ENCODE measurements around the gene STK4. TPM values are rescaled to one million over a fixed set of nuclear protein-coding genes. Genes with fewer than 3 reads are reported as not detected.

STK4 gene
- total RNA-seq, 1 experiment from 2014 or later, result 43.0 TPM

DNA sequence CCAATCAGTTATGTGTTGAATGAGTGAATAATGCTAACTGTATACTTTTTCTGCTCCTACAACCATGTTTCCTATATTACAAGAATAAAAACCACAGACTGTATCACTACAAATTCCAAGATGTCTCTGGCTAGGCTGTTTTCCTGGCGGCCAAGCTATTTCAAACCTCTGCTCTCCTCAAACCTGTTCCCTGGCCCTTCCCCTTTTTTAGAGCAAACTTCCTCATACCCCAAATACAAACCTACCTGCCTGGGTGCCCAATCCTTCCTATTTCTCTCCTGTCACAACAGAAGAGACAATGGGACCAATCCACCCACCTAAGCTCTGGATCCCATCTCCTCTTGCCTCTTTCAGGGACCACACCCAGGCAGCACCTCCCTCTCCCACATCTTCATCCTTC lies 13.6 kb upstream of the STK4 start:
- Histone ChIP-seq H4K5ac (ENCODE audit: insufficient read length, low read depth, low read length) (no peak overlapping the region), H3K27me3 (ENCODE audit: insufficient read depth, low read length) (no peaks in the 10 kb centered on the region), H4K20me1 (ENCODE audit: control insufficient read depth, insufficient read depth, insufficient read length) (no peaks in the 10 kb centered on the region), H3K27ac (ENCODE audit: insufficient read length, low read depth, low read length) (no peak overlapping the region), H2AK5ac (ENCODE audit: insufficient read length, low read length) (no peak overlapping the region), H2BK12ac (ENCODE audit: insufficient read length, low read depth, low read length) (no peak overlapping the region), H2BK15ac (ENCODE audit: low read depth, low read length) (no peak overlapping the region), H3K14ac (ENCODE audit: insufficient read depth, low read length) (no peak overlapping the region), H3K79me2 (ENCODE audit: insufficient read depth, low read length) (no peaks in the 10 kb centered on the region), H4K8ac (replicated peaks; ENCODE audit: insufficient read length, low read depth, low read length) (no peak overlapping the region), H3K23ac (ENCODE audit: insufficient read length, low read depth, low read length) (no peak overlapping the region), H3K4me2 (ENCODE audit: insufficient read depth, insufficient read length, low read length) (no peak overlapping the region), H3T11ph (ENCODE audit: low read length) (no peak overlapping the region), H3K9me3 (ENCODE audit: control insufficient read depth, low read depth, low read length) (no peaks in the 10 kb centered on the region), H3K4me1 (ENCODE audit: insufficient read depth, low read length) (no peaks in the 10 kb centered on the region), H3K9ac (ENCODE audit: extremely low read depth, insufficient read length, low read length) (no peak overlapping the region), H2BK120ac (ENCODE audit: low read depth, low read length, poor library complexity, severe bottlenecking) (no peak overlapping the region), H2BK20ac (ENCODE audit: low read depth, low read length, poor library complexity, severe bottlenecking) (no peak overlapping the region), H2AFZ (ENCODE audit: low read length) (no peak overlapping the region), H3K23me2 (ENCODE audit: insufficient read length, low read depth, low read length, poor library complexity, severe bottlenecking) (no peaks in the 10 kb centered on the region), H3K4ac (ENCODE audit: low read depth, low read length) (no peak overlapping the region), H3K79me1 (ENCODE audit: insufficient read depth, low read depth, low read length, poor library complexity, severe bottlenecking) (no peaks in the 10 kb centered on the region), H2BK5ac (ENCODE audit: insufficient read length, low read length) (no peak overlapping the region), H3K18ac (ENCODE audit: insufficient read length, low read depth, low read length) (no peak overlapping the region), H3K56ac (ENCODE audit: insufficient read length, low read depth, low read length) (no peak overlapping the region), H4K91ac (ENCODE audit: insufficient read length, low read depth, low read length) (no peak overlapping the region)
- WGBS (ENCODE audit: extremely low coverage, insufficient read length, low lambda C conversion rate), result no CpG with 5 or more reads among the region's 1 CpG
- H3K27me3 Mint-ChIP-seq (ENCODE audit: low read depth), result no peaks in the 10 kb centered on the region
- no peak overlapping the region for H3K4me3 Mint-ChIP-seq
- H3K9me3 Mint-ChIP-seq, result no peaks in the 10 kb centered on the region
- no peak overlapping the region for H3K27ac Mint-ChIP-seq
- DNase-seq, result no peak
- TF ChIP-seq, protein P1, sequence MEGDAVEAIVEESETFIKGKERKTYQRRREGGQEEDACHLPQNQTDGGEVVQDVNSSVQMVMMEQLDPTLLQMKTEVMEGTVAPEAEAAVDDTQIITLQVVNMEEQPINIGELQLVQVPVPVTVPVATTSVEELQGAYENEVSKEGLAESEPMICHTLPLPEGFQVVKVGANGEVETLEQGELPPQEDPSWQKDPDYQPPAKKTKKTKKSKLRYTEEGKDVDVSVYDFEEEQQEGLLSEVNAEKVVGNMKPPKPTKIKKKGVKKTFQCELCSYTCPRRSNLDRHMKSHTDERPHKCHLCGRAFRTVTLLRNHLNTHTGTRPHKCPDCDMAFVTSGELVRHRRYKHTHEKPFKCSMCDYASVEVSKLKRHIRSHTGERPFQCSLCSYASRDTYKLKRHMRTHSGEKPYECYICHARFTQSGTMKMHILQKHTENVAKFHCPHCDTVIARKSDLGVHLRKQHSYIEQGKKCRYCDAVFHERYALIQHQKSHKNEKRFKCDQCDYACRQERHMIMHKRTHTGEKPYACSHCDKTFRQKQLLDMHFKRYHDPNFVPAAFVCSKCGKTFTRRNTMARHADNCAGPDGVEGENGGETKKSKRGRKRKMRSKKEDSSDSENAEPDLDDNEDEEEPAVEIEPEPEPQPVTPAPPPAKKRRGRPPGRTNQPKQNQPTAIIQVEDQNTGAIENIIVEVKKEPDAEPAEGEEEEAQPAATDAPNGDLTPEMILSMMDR (conservative IDR thresholded peaks at IDR 0.05), result no peak
- H3K4me1 Mint-ChIP-seq, result no peaks in the 10 kb centered on the region
- peaks cover 41 to 92% (median 67%) of the 10 kb centered on the region in 3 experiments; a peak in 6 of 7 replicates for H3K36me3 Mint-ChIP-seq (ENCODE audit: insufficient read depth in 1 of 3, low read depth in 3 of 3)

Measured in H9 (cell line).